Measurements from ENCODE around the gene CEP63. TPM values are rescaled to one million over a fixed set of nuclear protein-coding genes. Genes with fewer than 3 reads are reported as not detected.

CEP63 gene
- polyA plus RNA-seq, 1 donor from 2014 or later: 14.1 TPM

- no peaks in the 10 kb centered on the region for H4K20me1 ChIP-seq (ENCODE audit: insufficient read depth)
- peaks cover 5% of the 10 kb centered on the region for H3K9me3 ChIP-seq (ENCODE audit: low read length)
- no peaks in the 10 kb centered on the region for H3F3A ChIP-seq (ENCODE audit: insufficient read depth, low read length, poor library complexity, severe bottlenecking)
- no peak overlapping the region for H3K27ac ChIP-seq (ENCODE audit: low read length)
- H3K4me3 ChIP-seq (ENCODE audit: low read length): no peak overlapping the region
- H3K79me2 ChIP-seq (replicated peaks; ENCODE audit: insufficient read depth, low read length): no peaks in the 10 kb centered on the region
- no peaks in the 10 kb centered on the region for H3K27me3 ChIP-seq (ENCODE audit: insufficient read depth, low read depth, low read length)
- no peak for TF ChIP-seq MXI1 (conservative IDR thresholded peaks at IDR 0.05; ENCODE audit: poor library complexity, severe bottlenecking)
- TF ChIP-seq SMC3 (conservative IDR thresholded peaks at IDR 0.05; ENCODE audit: poor library complexity): no peak
- no peak overlapping the region for H3K9ac ChIP-seq (ENCODE audit: low read length)
- H3K4me2 ChIP-seq (ENCODE audit: low read length): no peak overlapping the region
- no peaks in the 10 kb centered on the region for H3K36me3 ChIP-seq (ENCODE audit: insufficient read depth, low read length)
- no peaks in the 10 kb centered on the region for H3K9me2 ChIP-seq (ENCODE audit: insufficient read depth, low read length)
- H2AFZ ChIP-seq (ENCODE audit: low read depth, low read length): no peak overlapping the region
These were observed 40.5 kb downstream of the CEP63 start for GRCh38 chr3:134526319-134526718.

- Histone ChIP-seq H3K27me3 (ENCODE audit: insufficient read depth, low read depth, low read length) (no peaks in the 10 kb centered on the region), H3K9me3 (ENCODE audit: low read length) (peaks cover 5% of the 10 kb centered on the region), H3K9me2 (ENCODE audit: insufficient read depth, low read length) (no peaks in the 10 kb centered on the region), H2AFZ (ENCODE audit: low read depth, low read length) (no peak overlapping the region), H3K27ac (ENCODE audit: low read length) (no peak overlapping the region), H4K20me1 (ENCODE audit: insufficient read depth) (no peaks in the 10 kb centered on the region), H3K4me2 (ENCODE audit: low read length) (no peak overlapping the region), H3K36me3 (ENCODE audit: insufficient read depth, low read length) (no peaks in the 10 kb centered on the region), H3F3A (ENCODE audit: insufficient read depth, low read length, poor library complexity, severe bottlenecking) (no peaks in the 10 kb centered on the region), H3K79me2 (replicated peaks; ENCODE audit: insufficient read depth, low read length) (no peaks in the 10 kb centered on the region), H3K4me3 (ENCODE audit: low read length) (no peak overlapping the region), H3K9ac (ENCODE audit: low read length) (no peak overlapping the region)
- no peak for TF ChIP-seq TAF1 (IDR thresholded peaks at IDR 0.05; ENCODE audit: low read depth)
- no peak for TF ChIP-seq POLR2AphosphoS5 (IDR thresholded peaks at IDR 0.05)
- no peak for TF ChIP-seq REST (IDR thresholded peaks at IDR 0.05; ENCODE audit: borderline replicate concordance)
- TF ChIP-seq SMC3 (conservative IDR thresholded peaks at IDR 0.05; ENCODE audit: poor library complexity): no peak
- no peak for TF ChIP-seq RAD21 (conservative IDR thresholded peaks at IDR 0.05)
- no peak for TF ChIP-seq EP300 (conservative IDR thresholded peaks at IDR 0.05; ENCODE audit: poor library complexity, severe bottlenecking)
- TF ChIP-seq EZH2 (IDR thresholded peaks at IDR 0.05; ENCODE audit: borderline replicate concordance, insufficient read depth, low read length, poor library complexity, severe bottlenecking): no peak
- TF ChIP-seq, protein P1, sequence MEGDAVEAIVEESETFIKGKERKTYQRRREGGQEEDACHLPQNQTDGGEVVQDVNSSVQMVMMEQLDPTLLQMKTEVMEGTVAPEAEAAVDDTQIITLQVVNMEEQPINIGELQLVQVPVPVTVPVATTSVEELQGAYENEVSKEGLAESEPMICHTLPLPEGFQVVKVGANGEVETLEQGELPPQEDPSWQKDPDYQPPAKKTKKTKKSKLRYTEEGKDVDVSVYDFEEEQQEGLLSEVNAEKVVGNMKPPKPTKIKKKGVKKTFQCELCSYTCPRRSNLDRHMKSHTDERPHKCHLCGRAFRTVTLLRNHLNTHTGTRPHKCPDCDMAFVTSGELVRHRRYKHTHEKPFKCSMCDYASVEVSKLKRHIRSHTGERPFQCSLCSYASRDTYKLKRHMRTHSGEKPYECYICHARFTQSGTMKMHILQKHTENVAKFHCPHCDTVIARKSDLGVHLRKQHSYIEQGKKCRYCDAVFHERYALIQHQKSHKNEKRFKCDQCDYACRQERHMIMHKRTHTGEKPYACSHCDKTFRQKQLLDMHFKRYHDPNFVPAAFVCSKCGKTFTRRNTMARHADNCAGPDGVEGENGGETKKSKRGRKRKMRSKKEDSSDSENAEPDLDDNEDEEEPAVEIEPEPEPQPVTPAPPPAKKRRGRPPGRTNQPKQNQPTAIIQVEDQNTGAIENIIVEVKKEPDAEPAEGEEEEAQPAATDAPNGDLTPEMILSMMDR (IDR thresholded peaks at IDR 0.05; ENCODE audit: poor library complexity, severe bottlenecking): no peak
- no peak for TF ChIP-seq MXI1 (conservative IDR thresholded peaks at IDR 0.05; ENCODE audit: poor library complexity, severe bottlenecking)
These were observed 41.2 kb downstream of the CEP63 start for GRCh38 chr3:134527037-134527436.
